ENCODE results near the gene CAPG.

DNA sequence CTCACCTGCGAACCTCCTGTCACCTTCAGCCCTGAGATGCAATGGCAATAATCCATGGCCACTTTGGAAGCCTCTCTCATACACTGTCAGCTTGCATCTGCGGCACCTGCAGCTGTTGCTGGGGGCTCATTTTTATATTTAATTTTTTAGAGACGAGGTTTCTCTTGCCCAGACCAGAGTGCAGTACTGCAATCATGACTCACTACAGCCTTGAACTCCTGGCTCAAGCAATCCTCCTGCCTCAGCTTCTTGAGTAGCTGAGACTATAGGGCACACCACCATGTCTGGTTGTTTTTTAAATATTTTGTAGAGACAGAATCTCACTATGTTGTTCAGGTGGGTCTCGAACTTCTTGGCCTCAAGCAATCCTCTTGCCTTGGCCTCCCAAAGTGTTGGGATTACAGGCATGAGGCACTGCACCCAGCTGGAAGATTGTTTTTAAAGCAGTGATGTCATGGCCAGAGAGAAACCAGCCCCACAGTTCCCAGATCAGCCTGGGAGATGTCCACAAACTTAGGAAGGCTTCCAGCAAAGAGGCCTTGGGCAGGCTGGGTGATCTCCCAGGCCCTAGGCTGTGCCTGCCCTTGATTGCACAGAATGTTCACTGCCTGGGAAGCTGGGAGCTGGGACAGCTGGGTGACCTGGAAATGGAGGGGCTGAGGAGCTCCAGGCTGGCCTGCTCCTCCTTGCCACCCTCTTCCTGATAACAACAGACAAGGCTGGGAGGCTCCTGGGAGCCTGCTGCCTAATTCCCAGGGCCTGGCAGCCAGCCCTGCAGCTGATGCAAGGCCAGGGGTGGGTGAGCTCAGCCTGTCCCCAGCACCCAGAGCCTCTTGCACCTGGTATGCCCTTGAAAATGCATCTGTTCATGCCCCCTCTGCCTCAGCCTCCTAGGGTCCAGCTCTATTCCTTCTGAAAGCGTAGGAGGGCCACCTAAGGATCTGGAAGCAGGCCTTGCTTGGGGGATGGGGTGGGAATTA, 35.4 kb upstream of the CAPG start:
- TF ChIP-seq CTCF (IDR thresholded peaks at IDR 0.05) (no peak), POLR2A (IDR thresholded peaks at IDR 0.05) (no peak)

All from upper lobe of left lung (tissue), 4 donors.